Measurements from ENCODE around the gene DGKD.

Gene DGKD

DNA sequence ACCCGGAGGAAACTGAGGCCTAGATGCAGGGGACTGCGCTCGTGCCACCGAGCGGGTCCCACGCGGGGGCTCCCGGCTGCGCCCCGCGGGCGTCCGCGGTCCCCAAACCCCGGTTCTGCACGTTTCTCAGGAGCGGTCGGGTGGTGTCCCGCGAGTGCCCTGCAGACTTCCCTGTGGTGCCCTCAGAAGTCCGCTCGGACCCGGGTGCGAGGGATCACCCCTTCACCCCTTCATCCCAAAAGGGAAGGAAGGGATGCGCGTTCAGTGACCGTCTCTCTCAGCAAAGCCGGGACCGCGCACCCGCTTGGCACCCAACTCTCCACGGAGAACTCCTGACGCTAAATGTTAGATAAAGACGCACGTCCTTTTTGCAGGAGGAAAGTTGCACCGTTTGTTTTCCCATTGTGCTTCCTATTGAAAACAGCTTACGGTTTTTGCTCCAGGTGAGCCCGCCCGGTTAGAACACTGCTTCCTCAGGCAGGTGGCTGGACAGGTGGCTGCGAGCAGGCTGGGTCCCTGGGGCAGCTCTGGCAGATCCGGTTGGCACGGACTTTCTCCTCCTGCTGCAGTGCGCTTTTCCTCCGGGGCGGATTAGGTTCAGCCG, 779 bp downstream of the DGKD start (continued):
- TF ChIP-seq, protein P1, sequence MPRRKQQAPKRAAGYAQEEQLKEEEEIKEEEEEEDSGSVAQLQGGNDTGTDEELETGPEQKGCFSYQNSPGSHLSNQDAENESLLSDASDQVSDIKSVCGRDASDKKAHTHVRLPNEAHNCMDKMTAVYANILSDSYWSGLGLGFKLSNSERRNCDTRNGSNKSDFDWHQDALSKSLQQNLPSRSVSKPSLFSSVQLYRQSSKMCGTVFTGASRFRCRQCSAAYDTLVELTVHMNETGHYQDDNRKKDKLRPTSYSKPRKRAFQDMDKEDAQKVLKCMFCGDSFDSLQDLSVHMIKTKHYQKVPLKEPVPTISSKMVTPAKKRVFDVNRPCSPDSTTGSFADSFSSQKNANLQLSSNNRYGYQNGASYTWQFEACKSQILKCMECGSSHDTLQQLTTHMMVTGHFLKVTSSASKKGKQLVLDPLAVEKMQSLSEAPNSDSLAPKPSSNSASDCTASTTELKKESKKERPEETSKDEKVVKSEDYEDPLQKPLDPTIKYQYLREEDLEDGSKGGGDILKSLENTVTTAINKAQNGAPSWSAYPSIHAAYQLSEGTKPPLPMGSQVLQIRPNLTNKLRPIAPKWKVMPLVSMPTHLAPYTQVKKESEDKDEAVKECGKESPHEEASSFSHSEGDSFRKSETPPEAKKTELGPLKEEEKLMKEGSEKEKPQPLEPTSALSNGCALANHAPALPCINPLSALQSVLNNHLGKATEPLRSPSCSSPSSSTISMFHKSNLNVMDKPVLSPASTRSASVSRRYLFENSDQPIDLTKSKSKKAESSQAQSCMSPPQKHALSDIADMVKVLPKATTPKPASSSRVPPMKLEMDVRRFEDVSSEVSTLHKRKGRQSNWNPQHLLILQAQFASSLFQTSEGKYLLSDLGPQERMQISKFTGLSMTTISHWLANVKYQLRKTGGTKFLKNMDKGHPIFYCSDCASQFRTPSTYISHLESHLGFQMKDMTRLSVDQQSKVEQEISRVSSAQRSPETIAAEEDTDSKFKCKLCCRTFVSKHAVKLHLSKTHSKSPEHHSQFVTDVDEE (CRISPR knock-in tag; IDR thresholded peaks at IDR 0.05) = no peak
- no peak for TF ChIP-seq ZNF565 (CRISPR knock-in tag; conservative IDR thresholded peaks at IDR 0.05; ENCODE audit: low read depth)
- TF ChIP-seq ZFP3 (CRISPR knock-in tag; IDR thresholded peaks at IDR 0.05) = no peak
- TF ChIP-seq ZFP30 (CRISPR knock-in tag; IDR thresholded peaks at IDR 0.05) = no peak

DNA sequence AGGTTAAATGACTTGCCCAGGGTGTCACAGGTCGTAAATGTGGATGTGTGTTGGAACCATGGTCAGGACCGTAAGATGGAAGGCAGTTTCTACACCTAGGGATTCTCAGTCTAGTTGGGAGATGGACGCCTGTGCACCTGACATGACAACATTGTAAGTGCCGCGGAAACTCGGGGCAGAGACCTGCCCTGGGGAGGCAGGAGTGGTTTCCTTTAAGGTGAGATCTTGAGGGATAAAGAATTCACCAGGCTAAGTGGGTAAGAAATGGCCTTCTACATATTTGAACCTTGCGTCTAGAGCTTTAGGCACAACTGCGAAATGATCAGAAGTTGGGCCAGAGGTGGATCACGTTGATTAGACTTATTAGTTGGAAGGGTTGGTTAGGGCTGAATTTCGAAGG, 1.6 kb downstream of the DGKD start:
- TF ChIP-seq GLIS3 (CRISPR knock-in tag; IDR thresholded peaks at IDR 0.05) (no peak), ZNF565 (CRISPR knock-in tag; conservative IDR thresholded peaks at IDR 0.05; ENCODE audit: low read depth) (no peak), ARNTL (CRISPR knock-in tag; IDR thresholded peaks at IDR 0.05; ENCODE audit: borderline replicate concordance, low read depth) (no peak), ZNF70 (CRISPR knock-in tag; IDR thresholded peaks at IDR 0.05) (no peak), OSR1 (CRISPR knock-in tag; IDR thresholded peaks at IDR 0.05) (no peak), ZFP3 (CRISPR knock-in tag; IDR thresholded peaks at IDR 0.05) (no peak), ZFP30 (CRISPR knock-in tag; IDR thresholded peaks at IDR 0.05) (no peak)
- TF ChIP-seq, protein P2, sequence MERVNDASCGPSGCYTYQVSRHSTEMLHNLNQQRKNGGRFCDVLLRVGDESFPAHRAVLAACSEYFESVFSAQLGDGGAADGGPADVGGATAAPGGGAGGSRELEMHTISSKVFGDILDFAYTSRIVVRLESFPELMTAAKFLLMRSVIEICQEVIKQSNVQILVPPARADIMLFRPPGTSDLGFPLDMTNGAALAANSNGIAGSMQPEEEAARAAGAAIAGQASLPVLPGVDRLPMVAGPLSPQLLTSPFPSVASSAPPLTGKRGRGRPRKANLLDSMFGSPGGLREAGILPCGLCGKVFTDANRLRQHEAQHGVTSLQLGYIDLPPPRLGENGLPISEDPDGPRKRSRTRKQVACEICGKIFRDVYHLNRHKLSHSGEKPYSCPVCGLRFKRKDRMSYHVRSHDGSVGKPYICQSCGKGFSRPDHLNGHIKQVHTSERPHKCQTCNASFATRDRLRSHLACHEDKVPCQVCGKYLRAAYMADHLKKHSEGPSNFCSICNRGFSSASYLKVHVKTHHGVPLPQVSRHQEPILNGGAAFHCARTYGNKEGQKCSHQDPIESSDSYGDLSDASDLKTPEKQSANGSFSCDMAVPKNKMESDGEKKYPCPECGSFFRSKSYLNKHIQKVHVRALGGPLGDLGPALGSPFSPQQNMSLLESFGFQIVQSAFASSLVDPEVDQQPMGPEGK (CRISPR knock-in tag; IDR thresholded peaks at IDR 0.05; ENCODE audit: borderline replicate concordance) = no peak
- no peak for ATAC-seq

DNA sequence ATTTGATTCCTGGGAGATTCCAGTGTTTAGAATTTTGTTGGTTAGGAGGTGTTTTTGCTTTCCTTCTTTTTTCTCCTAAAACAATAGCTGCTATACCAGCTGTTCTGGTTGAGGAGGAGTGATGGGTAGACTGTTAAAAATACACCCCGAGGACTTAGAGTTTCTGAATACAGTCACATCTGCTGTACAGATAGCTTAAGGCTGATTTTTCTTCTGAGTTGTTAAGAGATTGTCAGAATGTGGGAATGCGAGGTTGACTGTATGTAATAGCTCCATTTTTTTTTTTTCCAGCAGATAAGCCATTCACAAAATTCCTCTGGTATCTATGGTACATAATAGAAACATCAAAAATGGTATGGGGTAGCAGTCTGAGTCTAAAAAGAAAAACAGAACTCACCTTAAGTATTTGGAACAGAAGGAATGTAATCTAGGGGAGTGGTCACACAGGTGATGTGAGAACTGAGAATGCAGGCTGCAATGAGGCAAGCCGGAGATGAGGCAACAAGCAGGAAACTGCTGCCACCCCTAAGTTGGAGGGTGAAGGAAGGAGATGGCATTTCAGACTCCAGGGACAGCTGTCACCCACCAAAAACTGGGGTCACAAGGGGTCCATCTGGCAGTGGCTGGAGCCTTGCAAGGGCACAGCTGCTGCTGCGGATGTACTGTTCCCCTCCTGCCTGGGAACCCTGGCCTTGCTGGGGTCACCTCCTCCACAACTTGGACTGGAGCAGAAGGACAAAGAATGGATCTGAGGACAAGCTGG, 2.4 kb downstream of the DGKD start:
- no peak for ATAC-seq
- no peak for TF ChIP-seq ZNF8 (CRISPR knock-in tag; IDR thresholded peaks at IDR 0.05)
- TF ChIP-seq, protein P2 (CRISPR knock-in tag; IDR thresholded peaks at IDR 0.05; ENCODE audit: borderline replicate concordance) = no peak
- TF ChIP-seq ZNF565 (CRISPR knock-in tag; conservative IDR thresholded peaks at IDR 0.05; ENCODE audit: low read depth) = no peak
- TF ChIP-seq RARB (CRISPR knock-in tag; IDR thresholded peaks at IDR 0.05) = no peak
- TF ChIP-seq GLIS3 (CRISPR knock-in tag; IDR thresholded peaks at IDR 0.05) = no peak
- no peak for TF ChIP-seq ISL1 (CRISPR knock-in tag; IDR thresholded peaks at IDR 0.05)
- TF ChIP-seq ZFP3 (CRISPR knock-in tag; IDR thresholded peaks at IDR 0.05) = no peak
- no peak for TF ChIP-seq TCF4 (CRISPR knock-in tag; IDR thresholded peaks at IDR 0.05; ENCODE audit: borderline replicate concordance)
- no peak for TF ChIP-seq OSR1 (CRISPR knock-in tag; IDR thresholded peaks at IDR 0.05)
- TF ChIP-seq ZNF70 (CRISPR knock-in tag; IDR thresholded peaks at IDR 0.05) = no peak
- no peak for TF ChIP-seq ZFP30 (CRISPR knock-in tag; IDR thresholded peaks at IDR 0.05)
- no peak for TF ChIP-seq ZC3H10 (CRISPR knock-in tag; IDR thresholded peaks at IDR 0.05)
- no peak for TF ChIP-seq BACH2 (CRISPR knock-in tag; IDR thresholded peaks at IDR 0.05; ENCODE audit: borderline replicate concordance)

DNA sequence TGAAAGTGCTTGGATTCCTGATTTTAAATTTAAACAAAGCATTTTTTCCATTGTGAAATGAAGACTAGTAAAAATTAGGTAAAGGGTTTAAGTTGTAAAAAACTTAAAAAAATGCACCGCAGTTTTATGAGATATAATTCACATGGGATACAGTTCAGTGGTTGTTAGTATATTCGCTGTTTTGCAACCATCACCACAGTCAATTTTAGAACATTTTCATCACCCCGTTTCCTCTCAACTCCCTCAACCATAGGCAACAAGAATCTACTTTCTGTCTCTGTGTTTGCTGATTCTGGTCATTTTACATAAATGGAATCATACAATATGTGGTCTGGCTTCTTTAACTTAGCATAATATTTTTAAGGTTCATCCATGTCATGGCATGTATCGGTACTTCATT, 4.0 kb downstream of the DGKD start:
- TF ChIP-seq ZFP30 (CRISPR knock-in tag; IDR thresholded peaks at IDR 0.05) = no peak

DNA sequence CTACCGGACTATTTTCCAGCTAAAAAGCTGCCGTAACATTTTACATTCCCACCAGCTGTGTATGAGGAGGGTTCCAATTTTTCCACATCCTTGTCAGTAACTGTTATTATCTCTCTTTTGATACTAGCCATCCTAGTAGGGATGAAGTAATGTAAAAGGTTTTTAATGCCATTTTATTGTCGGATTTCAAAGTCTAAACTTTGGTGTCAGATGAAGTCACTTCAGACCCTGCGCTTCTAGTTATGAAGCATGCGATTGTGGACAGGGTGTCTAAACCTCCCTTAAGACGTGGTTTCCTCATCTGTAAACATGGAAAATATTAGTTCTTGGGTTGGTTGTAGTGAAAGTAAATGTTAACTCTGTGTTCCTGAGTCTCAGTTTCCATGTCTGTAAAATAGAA, 4.7 kb downstream of the DGKD start:
- no peak for ATAC-seq
- TF ChIP-seq ZFP30 (CRISPR knock-in tag; IDR thresholded peaks at IDR 0.05) (no peak), TCF4 (CRISPR knock-in tag; IDR thresholded peaks at IDR 0.05; ENCODE audit: borderline replicate concordance) (no peak), ZNF565 (CRISPR knock-in tag; conservative IDR thresholded peaks at IDR 0.05; ENCODE audit: low read depth) (no peak), GLIS3 (CRISPR knock-in tag; IDR thresholded peaks at IDR 0.05) (no peak), ISL1 (CRISPR knock-in tag; IDR thresholded peaks at IDR 0.05) (no peak)

More for the DNA sequence above, 4.0 kb downstream of the DGKD start:
- ATAC-seq = no peak

DNA sequence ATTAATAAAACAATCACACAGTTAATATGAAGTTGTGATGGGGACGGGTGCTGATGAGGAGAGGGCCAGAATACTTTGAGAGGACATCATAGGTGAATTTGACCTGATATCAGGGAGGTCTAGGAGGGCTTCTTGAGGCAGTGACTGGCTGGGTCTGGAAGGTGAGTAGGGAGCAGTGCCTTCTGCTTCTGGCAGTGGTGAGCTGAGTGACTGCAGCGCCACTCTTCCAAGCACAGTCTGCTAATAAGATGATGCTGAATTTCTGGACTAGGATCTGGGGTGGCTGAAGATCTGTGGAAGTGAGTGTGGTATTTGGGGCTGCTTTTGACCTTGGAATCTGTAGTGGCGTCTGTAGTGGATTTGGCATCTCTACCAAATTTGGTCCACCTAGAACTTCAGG, 5.5 kb downstream of the DGKD start:
- ATAC-seq = no peak
- TF ChIP-seq PPARA (CRISPR knock-in tag; IDR thresholded peaks at IDR 0.05; ENCODE audit: borderline replicate concordance) (no peak), TOX (CRISPR knock-in tag; IDR thresholded peaks at IDR 0.05; ENCODE audit: borderline replicate concordance) (no peak), BACH2 (CRISPR knock-in tag; IDR thresholded peaks at IDR 0.05; ENCODE audit: borderline replicate concordance) (no peak), ZNF565 (CRISPR knock-in tag; conservative IDR thresholded peaks at IDR 0.05; ENCODE audit: low read depth) (no peak), SNAI2 (CRISPR knock-in tag; IDR thresholded peaks at IDR 0.05) (no peak), ESRRG (CRISPR knock-in tag; IDR thresholded peaks at IDR 0.05) (no peak)

All from SK-N-SH treated with all-trans-retinoic acid at 6 μM for 48 hours (cell line).